Activated CD4-positive, alpha-beta T cell treated with anti-CD3 and anti-CD28 coated beads for 4 hours (primary cell): ENCODE results near the gene PCNX2.
"Not testable (repeated sequence)": the region's sequence is repeated elsewhere in the genome, so short reads cannot be mapped to it uniquely, and the experiment has no call there.

Source experiments
- DNase-seq, 2 donors: peaks; one replicate each; pipeline ENCODE4 v3.0.0-alpha.2; 2020

PCNX2 gene

DNA sequence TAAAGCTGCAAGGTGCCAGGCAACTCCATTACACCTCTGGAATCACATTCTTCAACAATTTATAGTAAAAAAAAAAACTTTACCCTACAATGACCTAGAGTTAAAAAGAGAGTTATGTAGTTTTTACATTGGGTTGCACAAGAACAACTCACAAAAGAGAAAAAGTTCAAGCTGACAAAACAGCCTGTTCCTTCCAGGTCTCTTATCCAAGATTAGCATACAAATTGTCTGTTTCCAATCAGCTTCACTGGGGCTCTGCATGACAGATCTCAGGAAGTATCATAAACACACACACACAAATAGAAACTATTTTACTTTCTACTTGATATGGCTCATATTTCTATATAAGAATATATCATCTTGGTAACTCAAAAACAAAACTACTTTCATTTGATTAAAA lies 154.6 kb downstream of the PCNX2 start:
- no peak for DNase-seq

GRCh38 chr1:233140499-233140898 lies 155.0 kb downstream of the PCNX2 start:
- no peak for DNase-seq

DNA sequence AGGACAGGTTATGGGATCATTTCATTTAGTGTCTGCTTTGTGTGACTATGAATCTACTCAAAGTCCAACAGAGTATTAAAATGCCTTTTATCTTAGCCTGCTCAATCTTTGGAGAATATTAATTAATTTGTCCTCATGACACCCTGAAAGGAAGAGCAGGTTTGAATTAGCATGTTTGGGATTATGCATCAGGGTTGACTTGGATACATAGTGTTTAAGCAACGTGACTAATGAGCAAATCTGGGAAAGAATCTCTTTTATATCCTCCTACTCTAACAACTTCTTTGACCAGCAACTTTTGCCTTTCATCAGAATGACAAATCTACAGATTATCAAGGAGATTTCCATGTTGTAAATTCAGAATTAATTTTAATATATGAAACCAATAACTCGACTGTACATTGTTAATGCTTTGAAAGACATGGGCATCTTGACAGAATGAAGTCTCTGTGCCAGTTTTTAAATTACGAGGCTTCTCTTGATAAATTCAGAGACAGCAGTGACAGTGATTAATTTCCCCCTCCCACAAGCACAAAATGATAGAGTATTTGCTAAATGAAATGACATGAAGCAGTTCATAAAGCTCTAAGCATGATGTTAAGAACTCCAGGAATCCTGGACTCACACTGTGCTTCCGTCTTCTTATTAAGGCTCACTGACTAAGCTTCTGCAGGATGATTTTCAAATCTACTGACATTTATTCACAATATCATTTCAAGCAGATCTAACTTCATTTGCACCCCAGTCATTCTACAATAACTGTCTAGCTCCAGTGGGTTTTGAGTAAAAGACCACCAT lies 156.5 kb downstream of the PCNX2 start:
- DNase-seq = no peak

DNA sequence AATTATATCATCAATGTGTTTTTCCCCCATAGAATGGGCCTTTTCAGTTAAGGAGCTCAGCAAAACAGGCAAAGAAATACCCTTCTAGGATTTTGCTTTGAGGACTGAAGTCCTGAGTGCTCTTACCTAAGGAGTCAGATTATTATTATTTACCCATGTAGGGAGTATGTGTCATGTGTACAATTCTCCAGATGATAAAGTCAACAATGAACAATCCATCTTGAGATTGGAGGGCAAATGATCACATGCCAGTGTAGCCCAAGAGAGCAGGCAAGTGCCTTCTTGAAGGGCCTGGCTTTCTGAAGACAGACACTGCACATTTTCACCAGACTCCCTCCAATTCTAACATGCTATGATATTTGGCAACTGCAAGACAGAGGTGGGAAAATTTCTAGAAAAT lies 159.7 kb downstream of the PCNX2 start:
- DNase-seq = no peak

- no peak for DNase-seq
These were observed 163.1 kb downstream of the PCNX2 start for GRCh38 chr1:233132445-233132844.

DNA sequence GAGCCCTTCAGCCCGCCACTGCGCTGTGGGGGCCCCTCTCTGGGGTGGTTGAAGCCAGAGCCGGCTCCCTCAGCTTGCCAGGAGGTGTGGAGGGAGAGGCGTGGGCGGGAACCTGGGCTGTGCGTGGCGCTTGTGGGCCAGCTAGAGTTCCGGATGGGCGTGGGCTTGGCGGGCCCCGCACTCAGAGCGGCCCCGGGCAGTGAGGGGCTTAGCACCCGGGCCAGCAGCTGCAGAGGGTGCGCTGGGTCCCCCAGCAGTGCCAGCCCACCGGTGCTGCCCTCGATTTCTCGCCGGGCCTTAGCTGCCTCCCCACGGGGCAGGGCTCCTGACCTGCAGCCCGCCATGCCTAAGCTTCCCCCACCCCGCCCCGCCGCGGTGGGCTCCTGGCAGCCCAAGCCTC lies 166.5 kb downstream of the PCNX2 start:
- DNase-seq = not testable (repeated sequence)

- DNase-seq = no peak
These were observed 168.4 kb downstream of the PCNX2 start for GRCh38 chr1:233127157-233127556.

DNA sequence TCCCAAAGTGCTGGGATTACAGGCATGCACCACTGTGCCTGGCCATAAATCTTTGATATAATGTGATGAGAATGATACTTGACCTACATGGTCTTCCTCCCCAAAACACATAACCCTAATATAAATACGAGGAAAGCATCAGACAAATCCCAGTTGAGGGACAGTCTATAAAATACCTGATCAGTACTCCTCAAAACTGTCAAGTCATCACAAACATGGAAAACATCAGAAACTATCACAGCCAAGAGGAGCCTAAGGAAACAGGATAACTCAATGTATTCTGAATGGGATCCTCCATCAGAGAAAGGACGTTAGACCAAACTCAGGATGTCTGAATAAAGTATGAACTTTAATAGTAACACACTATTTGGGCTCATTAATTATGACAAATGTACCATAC lies 172.7 kb downstream of the PCNX2 start:
- DNase-seq = no peak

GRCh38 chr1:233121947-233122559 lies 173.5 kb downstream of the PCNX2 start:
- no peak for DNase-seq

GRCh38 chr1:233114860-233115259 lies 180.7 kb downstream of the PCNX2 start:
- DNase-seq = no peak

GRCh38 chr1:233114159-233114558 lies 181.4 kb downstream of the PCNX2 start:
- DNase-seq = no peak

GRCh38 chr1:233113009-233113879 lies 182.3 kb downstream of the PCNX2 start:
- no peak for DNase-seq

- DNase-seq = no peak
These were observed 183.1 kb downstream of the PCNX2 start for GRCh38 chr1:233112186-233113008.

DNA sequence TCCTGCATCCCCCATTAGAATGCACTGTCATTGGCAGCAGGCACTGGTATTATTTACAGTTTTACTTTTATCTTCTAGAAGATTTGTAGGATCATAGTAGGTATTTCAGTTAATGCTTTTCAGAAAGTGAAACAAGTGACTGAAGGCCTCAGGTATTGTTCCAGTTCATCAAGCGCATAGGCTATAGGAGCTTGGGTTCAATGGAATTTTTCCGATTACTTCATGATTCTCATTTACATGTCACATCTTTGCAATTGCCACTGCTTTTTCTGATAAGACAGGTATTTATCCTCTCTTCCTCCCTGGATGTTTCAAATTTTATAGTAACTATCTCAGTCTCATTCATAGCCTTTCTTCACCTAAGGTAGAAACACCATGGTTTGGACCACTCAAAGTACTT lies 183.8 kb downstream of the PCNX2 start:
- no peak for DNase-seq

GRCh38 chr1:233109096-233109495 lies 186.4 kb downstream of the PCNX2 start:
- DNase-seq = no peak

DNA sequence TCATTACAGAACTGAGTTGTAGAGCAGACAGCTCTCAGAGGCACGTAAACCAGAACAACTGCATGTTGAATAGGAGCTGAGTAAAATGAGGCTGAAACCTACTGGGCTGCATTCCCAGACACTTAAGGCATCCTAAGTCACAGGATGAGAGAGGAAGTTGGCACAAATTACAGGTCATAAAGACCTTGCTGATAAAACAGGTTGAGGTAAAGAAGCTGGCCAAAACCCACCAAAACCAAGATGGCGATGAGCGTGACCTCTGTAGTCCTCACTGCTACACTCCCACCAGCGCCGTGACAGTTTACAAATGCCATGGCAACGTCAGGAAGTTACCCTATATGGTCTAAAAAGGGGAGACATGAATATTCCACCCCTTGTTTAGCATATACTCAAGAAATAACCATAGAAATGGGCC lies 187.8 kb downstream of the PCNX2 start:
- DNase-seq = not testable (repeated sequence)

DNA sequence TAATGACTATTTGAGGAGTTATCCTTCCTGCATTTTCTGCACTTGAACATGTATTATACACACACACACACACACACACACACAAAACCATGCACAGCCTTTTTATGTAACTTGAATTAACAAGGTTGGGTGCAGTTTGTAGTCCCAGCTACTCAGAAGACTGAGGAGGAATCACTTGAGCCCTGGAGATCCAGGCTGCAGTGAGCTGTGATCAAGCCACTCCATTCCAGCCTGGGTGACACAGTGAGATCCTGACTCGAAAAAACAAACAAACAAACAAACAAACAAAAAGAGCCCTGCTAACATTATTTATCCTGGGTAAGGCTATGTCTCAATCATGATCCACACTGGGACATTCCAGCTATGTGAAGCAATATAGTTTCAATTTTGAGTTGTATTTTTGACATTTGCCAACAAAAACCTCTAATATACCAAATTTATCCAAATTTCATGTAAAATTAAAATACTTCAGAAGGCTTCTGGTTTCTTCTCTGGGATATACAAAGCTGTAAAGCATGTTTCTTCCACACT lies 188.3 kb downstream of the PCNX2 start:
- no peak for DNase-seq

DNA sequence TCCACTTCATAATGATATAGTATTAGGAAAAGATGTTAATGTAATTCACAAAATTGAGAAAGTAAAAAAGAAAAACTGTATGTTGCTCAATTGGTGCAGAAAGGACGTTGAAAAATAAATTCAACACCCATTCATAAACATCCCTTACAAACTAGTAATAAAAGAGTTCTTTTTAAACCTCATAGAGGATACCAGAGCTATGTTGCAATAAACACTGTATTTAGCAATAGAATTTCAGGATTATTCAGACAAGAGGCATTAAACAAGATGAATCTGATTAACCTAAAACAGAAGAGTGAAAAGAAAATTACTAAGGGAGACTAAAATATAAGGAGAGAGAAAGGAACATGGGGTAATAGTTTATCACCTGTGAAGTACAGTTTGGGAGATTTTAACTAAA lies 190.3 kb downstream of the PCNX2 start:
- DNase-seq = no peak

DNA sequence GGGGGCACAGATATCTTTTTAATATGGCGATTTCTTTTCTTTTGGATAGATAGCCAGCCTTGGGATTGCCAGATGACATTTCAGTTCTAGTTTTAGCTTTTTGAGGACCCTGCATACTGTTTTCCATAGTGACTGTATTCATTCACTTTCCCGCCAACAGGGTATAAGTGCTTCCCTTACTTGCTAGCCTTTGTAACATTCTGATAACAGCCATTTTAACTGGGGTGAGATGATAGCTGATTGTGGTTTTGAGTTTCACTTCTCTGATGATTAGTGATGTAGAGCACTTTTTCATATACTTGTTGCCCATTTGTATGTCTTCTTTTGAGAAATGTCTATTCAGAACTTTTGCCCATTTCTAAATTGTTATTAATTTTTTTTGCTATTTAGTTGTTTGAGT lies 193.2 kb downstream of the PCNX2 start:
- no peak for DNase-seq

- DNase-seq = no peak
These were observed 197.5 kb downstream of the PCNX2 start for GRCh38 chr1:233097959-233098580.

- no peak for DNase-seq
These were observed 198.0 kb downstream of the PCNX2 start for GRCh38 chr1:233097546-233097945.

GRCh38 chr1:233094691-233095090 lies 200.8 kb downstream of the PCNX2 start:
- no peak for DNase-seq
